GM19397 (cell line): ENCODE data around the gene TRRAP.
"Not testable (repeated sequence)": the region's sequence is repeated elsewhere in the genome, so short reads cannot be mapped to it uniquely, and the experiment has no call there.

Experiments
- ATAC-seq: cut with Tn5 transposase; IDR thresholded peaks from one replicate; pipeline ENCODE4 v1.9.1; 2021; ENCODE audit warnings: mild to moderate bottlenecking, moderate library complexity; ENCODE audit not compliant: unreplicated experiment

Gene TRRAP

GRCh38 chr7:98878365-98879197 lies at the start of gene TRRAP:
Gene TRRAP, plus strand, starts transcription at chr7:98878532. Its CDS starts 2,619 bp downstream, at chr7:98881151.
- ATAC-seq = peak; percentile 82

GRCh38 chr7:98830972-98831548 lies 47.3 kb upstream of the TRRAP start:
- ATAC-seq = no peak

GRCh38 chr7:98831641-98832221 lies 46.6 kb upstream of the TRRAP start:
- ATAC-seq = no peak

- ATAC-seq = no peak
Measured at GRCh38 chr7:98833022-98833421, 45.3 kb upstream of the TRRAP start.

GRCh38 chr7:98834949-98835348 lies 43.4 kb upstream of the TRRAP start:
- ATAC-seq = no peak

- ATAC-seq = no peak
Measured at GRCh38 chr7:98836811-98837629, 41.3 kb upstream of the TRRAP start.

- no peak for ATAC-seq
Measured at GRCh38 chr7:98837630-98837972, 40.7 kb upstream of the TRRAP start.

- ATAC-seq = no peak
Measured at GRCh38 chr7:98840096-98840495, 38.2 kb upstream of the TRRAP start.

- no peak for ATAC-seq
Measured at GRCh38 chr7:98840722-98841121, 37.6 kb upstream of the TRRAP start.

- ATAC-seq = no peak
Measured at GRCh38 chr7:98841179-98841997, 36.9 kb upstream of the TRRAP start.

- not testable (repeated sequence) for ATAC-seq
Measured at GRCh38 chr7:98842552-98842951, 35.8 kb upstream of the TRRAP start.

- no peak for ATAC-seq
Measured at GRCh38 chr7:98848918-98849317, 29.4 kb upstream of the TRRAP start.

- ATAC-seq = no peak
Measured at GRCh38 chr7:98852826-98853225, 25.5 kb upstream of the TRRAP start.

- ATAC-seq = no peak
Measured at GRCh38 chr7:98855610-98856422, 22.5 kb upstream of the TRRAP start.

GRCh38 chr7:98860071-98860470 lies 18.3 kb upstream of the TRRAP start:
- ATAC-seq = no peak

- ATAC-seq = no peak
Measured at GRCh38 chr7:98862203-98862602, 16.1 kb upstream of the TRRAP start.

GRCh38 chr7:98862716-98863420 lies 15.5 kb upstream of the TRRAP start:
- ATAC-seq = no peak

GRCh38 chr7:98863601-98864000 lies 14.7 kb upstream of the TRRAP start:
- no peak for ATAC-seq
